CD4-positive, alpha-beta T cell (primary cell): ENCODE data around the gene GALNT1. TPM values are rescaled to one million over a fixed set of nuclear protein-coding genes. Genes with fewer than 3 reads are reported as not detected.

Experiments
- ATAC-seq: fragments of 200-7000 bp; cut with Tn5 transposase; one replicate; pipeline ENCODE4 v1.10.0; 2022; ENCODE audit warnings: mild to moderate bottlenecking; ENCODE audit not compliant: poor library complexity
- CTCF ChIA-PET: fragments of 350-600 bp; sonication (Branson Sonifier 250); formaldehyde crosslinking; loops from one replicate; lab custom pipeline; 2021; ENCODE audit warnings: antibody characterized with exemption, inconsistent platforms; lab: Charles Lee
- POLR2A ChIA-PET: fragments of 350-600 bp; sonication (Branson Sonifier 250); formaldehyde crosslinking; loops from one replicate; lab custom pipeline; 2021; ENCODE audit warnings: antibody characterized with exemption, inconsistent platforms; lab: Charles Lee
- DNase-seq, 14 experiments: peaks; one replicate each; pipeline ENCODE4 v3.0.0-alpha.2; 2013 to 2020; ENCODE audit warnings: mixed read lengths in 2 of 14
- H3K27ac ChIP-seq, 2 donors: one replicate each; pipeline versions ENCODE4 v1.5.1 to v1.7.0; 2013; ENCODE audit warnings: low read length in 2 of 2, low read depth in 1 of 2, mild to moderate bottlenecking in 1 of 2
- H3K27me3 ChIP-seq, 2 experiments: 1 replicate in 1 of 2; 2 replicates in 1 of 2; pipeline versions ENCODE4 v1.6.1 to v1.7.0; 2013; ENCODE audit warnings: low read length in 2 of 2, control low read depth in 1 of 2, mild to moderate bottlenecking in 1 of 2, moderate library complexity in 1 of 2; ENCODE audit not compliant: insufficient read depth in 2 of 2, control insufficient read depth in 1 of 2
- H3K36me3 ChIP-seq: one replicate; pipeline ENCODE4 v1.6.1; 2013; ENCODE audit warnings: low read length, control low read depth; ENCODE audit not compliant: insufficient read depth
- H3K4me1 ChIP-seq: one replicate; pipeline ENCODE4 v1.6.1; 2013; ENCODE audit warnings: low read length, control low read depth; ENCODE audit not compliant: insufficient read depth
- H3K4me3 ChIP-seq: one replicate; pipeline ENCODE4 v1.5.1; 2013; ENCODE audit warnings: mild to moderate bottlenecking, low read length, moderate library complexity
- H3K9me3 ChIP-seq, 2 experiments: 1 replicate in 1 of 2; 2 replicates in 1 of 2; pipeline versions ENCODE4 v1.6.1 to v1.7.0; 2013; ENCODE audit warnings: low read length in 2 of 2, mild to moderate bottlenecking in 2 of 2, control low read depth in 1 of 2, moderate library complexity in 1 of 2; ENCODE audit not compliant: control insufficient read depth in 1 of 2, insufficient read depth in 1 of 2
- H3K27ac Mint-ChIP-seq: one replicate; pipeline ENCODE4 v1.8.0; 2020; ENCODE audit warnings: mixed read lengths
- H3K27me3 Mint-ChIP-seq: one replicate; pipeline ENCODE4 v1.8.0; 2021; ENCODE audit warnings: mixed read lengths
- H3K36me3 Mint-ChIP-seq: one replicate; pipeline ENCODE4 v1.8.0; 2021; ENCODE audit warnings: low read depth, mixed read lengths
- H3K4me1 Mint-ChIP-seq: one replicate; pipeline ENCODE4 v1.8.0; 2021; ENCODE audit warnings: low read depth, mixed read lengths
- H3K4me3 Mint-ChIP-seq: one replicate; pipeline ENCODE4 v1.8.0; 2020; ENCODE audit warnings: mild to moderate bottlenecking, mixed read lengths
- H3K9me3 Mint-ChIP-seq: one replicate; pipeline ENCODE4 v1.8.0; 2020; ENCODE audit warnings: mixed read lengths
- intact Hi-C, 2 experiments: fragments of 100-400 bp; cut with DNase I in 1 of 2; cut with micrococcal nuclease in 1 of 2; formaldehyde crosslinking; loops; one replicate each; pipeline versions ENCODE4 v1.15.1 to v1.9.0; 2023 to 2025; cut with DNase I, micrococcal nuclease
- total RNA-seq, 174 experiments: library from RNA in 2 of 174; stranded (reverse) in 2 of 174; gene quantifications; one replicate each; pipeline ENCODE4 v1.2.3 and lab custom pipeline; 2021 to 2026
- TF ChIP-seq, protein P1 (sequence below): fragments of 200-600 bp; IDR thresholded peaks from one replicate; pipeline ENCODE4 v1.8.0; 2022; ENCODE audit warnings: antibody characterized with exemption, mild to moderate bottlenecking

GALNT1 gene
- total RNA-seq, 2 experiments from 2014 or later, result 16.1 to 17.9 TPM

DNA sequence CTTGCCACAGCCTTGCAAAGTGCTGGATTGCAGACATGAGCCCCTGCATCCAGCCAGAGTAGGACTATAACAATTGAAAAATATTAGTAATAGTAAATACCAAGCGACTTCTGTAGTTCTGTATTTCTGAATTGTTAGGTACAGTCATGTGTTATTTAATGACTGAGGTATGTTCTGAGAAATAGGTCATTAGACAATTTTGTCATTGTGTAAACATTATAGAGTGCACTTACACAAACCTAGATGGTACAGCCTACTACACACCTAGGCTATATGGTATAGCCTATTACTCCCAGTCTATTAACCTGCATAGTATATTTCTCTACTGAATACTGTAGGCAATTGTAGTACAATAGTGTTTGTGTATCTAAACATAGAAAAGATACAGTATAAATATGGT is 92.1 kb downstream of the GALNT1 start:
- Mint-ChIP-seq H3K27ac (no peak overlapping the region), H3K9me3 (no peaks in the 10 kb centered on the region)
- POLR2A ChIA-PET, result no interaction called here

DNA sequence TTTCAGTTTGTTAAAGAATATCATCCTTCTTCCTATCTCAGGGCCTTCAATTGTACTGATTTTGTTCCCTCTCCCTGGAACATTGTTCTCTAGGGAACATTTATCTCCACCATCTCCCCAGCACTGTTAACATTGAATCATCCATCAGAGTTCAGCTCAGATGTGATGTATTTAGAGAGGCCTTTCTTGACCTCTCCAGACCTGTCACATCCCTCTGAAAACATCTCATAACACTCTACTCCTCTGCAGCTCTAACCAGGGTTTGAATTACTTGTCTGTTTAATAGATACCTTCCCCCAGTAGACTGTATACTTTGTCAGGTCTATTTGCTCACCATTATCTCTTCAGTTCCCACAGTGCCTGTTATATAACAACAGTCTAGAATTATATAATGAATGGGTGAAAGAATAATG is 98.6 kb downstream of the GALNT1 start:
- no peak overlapping the region for H3K4me3 Mint-ChIP-seq
- H3K27me3 Mint-ChIP-seq, result no peaks in the 10 kb centered on the region
- ChIA-PET POLR2A (no interaction called here), CTCF (no interaction called here)
- H3K9me3 Mint-ChIP-seq, result no peaks in the 10 kb centered on the region
- H3K4me1 Mint-ChIP-seq, result no peaks in the 10 kb centered on the region
- H3K36me3 Mint-ChIP-seq, result peaks cover 57% of the 10 kb centered on the region
- no peak overlapping the region for H3K27ac Mint-ChIP-seq
- H3K4me3 ChIP-seq, result no peak overlapping the region
- no peaks in the 10 kb centered on the region for H3K9me3 ChIP-seq
- no peak for DNase-seq
- no peaks in the 10 kb centered on the region for H3K27me3 ChIP-seq
- TF ChIP-seq, protein P1, sequence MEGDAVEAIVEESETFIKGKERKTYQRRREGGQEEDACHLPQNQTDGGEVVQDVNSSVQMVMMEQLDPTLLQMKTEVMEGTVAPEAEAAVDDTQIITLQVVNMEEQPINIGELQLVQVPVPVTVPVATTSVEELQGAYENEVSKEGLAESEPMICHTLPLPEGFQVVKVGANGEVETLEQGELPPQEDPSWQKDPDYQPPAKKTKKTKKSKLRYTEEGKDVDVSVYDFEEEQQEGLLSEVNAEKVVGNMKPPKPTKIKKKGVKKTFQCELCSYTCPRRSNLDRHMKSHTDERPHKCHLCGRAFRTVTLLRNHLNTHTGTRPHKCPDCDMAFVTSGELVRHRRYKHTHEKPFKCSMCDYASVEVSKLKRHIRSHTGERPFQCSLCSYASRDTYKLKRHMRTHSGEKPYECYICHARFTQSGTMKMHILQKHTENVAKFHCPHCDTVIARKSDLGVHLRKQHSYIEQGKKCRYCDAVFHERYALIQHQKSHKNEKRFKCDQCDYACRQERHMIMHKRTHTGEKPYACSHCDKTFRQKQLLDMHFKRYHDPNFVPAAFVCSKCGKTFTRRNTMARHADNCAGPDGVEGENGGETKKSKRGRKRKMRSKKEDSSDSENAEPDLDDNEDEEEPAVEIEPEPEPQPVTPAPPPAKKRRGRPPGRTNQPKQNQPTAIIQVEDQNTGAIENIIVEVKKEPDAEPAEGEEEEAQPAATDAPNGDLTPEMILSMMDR, result no peak
- H3K27ac ChIP-seq, result no peak overlapping the region
- no peaks in the 10 kb centered on the region for H3K4me1 ChIP-seq
- H3K36me3 ChIP-seq, result peaks cover 6% of the 10 kb centered on the region
- ATAC-seq, result no peak
- intact Hi-C loops, result no loop called here

More for the DNA sequence above, 92.1 kb downstream of the GALNT1 start:
- intact Hi-C loops, result no loop called here
- Histone ChIP-seq H3K27me3 (no peaks in the 10 kb centered on the region), H3K4me1 (no peaks in the 10 kb centered on the region), H3K27ac (no peak overlapping the region), H3K4me3 (no peak overlapping the region), H3K9me3 (no peaks in the 10 kb centered on the region), H3K36me3 (no peaks in the 10 kb centered on the region)
- DNase-seq (no peak), ATAC-seq (no peak)
- CTCF ChIA-PET, result no interaction called here
- no peak overlapping the region for H3K4me3 Mint-ChIP-seq
- H3K36me3 Mint-ChIP-seq, result peaks cover 27% of the 10 kb centered on the region
- no peaks in the 10 kb centered on the region for H3K27me3 Mint-ChIP-seq
- H3K4me1 Mint-ChIP-seq, result no peaks in the 10 kb centered on the region
- TF ChIP-seq, protein P1, result no peak

GRCh38 chr18:35682281-35682867 is 100.8 kb downstream of the GALNT1 start:
- H3K9me3 ChIP-seq, result no peaks in the 10 kb centered on the region
- H3K36me3 ChIP-seq, result peaks cover 6% of the 10 kb centered on the region
- H3K36me3 Mint-ChIP-seq, result peaks cover 61% of the 10 kb centered on the region
- H3K4me3 Mint-ChIP-seq, result no peak overlapping the region
- DNase-seq (no peak), ATAC-seq (no peak)
- TF ChIP-seq, protein P1, result no peak
- no peaks in the 10 kb centered on the region for H3K27me3 ChIP-seq
- H3K27ac Mint-ChIP-seq, result no peak overlapping the region
- CTCF ChIA-PET, result interaction anchor here (0.5 kb wide), 1 partner anchor 182 kb away, joined by 3 read pairs; no protein-coding TSS in a partner anchor
- POLR2A ChIA-PET, result no interaction called here
- no peak overlapping the region for H3K27ac ChIP-seq
- no peaks in the 10 kb centered on the region for H3K4me1 Mint-ChIP-seq
- H3K4me1 ChIP-seq, result no peaks in the 10 kb centered on the region
- no peaks in the 10 kb centered on the region for H3K9me3 Mint-ChIP-seq
- intact Hi-C loops, result no loop called here
- H3K4me3 ChIP-seq, result no peak overlapping the region
- no peaks in the 10 kb centered on the region for H3K27me3 Mint-ChIP-seq
